ENCODE data around the gene PARP6. TPM values are rescaled to one million over a fixed set of nuclear protein-coding genes. Genes with fewer than 3 reads are reported as not detected.
A peak's percentile ranks its signal among the peaks of the same experiment; 100 is the strongest.

Gene PARP6
- total RNA-seq, 4 donors from 2014 or later: 59.2 to 76.8 (median 65.1) TPM

DNA sequence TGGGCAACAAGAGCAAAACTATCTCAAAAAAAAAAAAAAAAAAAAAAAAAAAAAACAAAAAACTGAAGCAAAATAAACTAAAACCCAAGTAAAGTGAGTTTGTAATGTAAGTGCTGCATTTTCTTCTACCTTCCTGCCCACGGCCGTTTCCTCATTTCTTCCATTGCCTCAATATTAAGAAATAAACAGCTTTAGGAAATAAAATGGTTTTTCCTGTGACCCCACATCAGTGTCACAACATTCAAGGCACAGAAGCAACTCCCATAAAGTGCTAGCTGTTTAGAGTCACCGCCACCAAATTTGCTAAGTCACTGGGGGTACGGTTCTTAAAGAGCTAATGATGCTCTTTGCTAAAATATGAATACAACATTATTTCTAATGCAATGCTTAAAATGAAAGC lies 44.6 kb downstream of the PARP6 start:
- Histone ChIP-seq H3K4me1 (peaks cover 0 to 73% (median 46%) of the 10 kb centered on the region in 4 donors), H3K27me3 (no peaks in the 10 kb centered on the region), H3K36me3 (no peaks in the 10 kb centered on the region), H3K4me3 (peak overlapping the region in 2 of 4 donors; percentile 22 to 24), H3K27ac (peak overlapping the region in 3 of 4 donors; percentile 95 to 99 (median 98)), H3K9me3 (no peaks in the 10 kb centered on the region)
- no peak for DNase-seq (ENCODE audit: low spot score in 2 of 2)
- 55 to 59% methylated on average over 4 of the region's 4 CpGs for WGBS, 2 donors
- TF ChIP-seq, protein P1, sequence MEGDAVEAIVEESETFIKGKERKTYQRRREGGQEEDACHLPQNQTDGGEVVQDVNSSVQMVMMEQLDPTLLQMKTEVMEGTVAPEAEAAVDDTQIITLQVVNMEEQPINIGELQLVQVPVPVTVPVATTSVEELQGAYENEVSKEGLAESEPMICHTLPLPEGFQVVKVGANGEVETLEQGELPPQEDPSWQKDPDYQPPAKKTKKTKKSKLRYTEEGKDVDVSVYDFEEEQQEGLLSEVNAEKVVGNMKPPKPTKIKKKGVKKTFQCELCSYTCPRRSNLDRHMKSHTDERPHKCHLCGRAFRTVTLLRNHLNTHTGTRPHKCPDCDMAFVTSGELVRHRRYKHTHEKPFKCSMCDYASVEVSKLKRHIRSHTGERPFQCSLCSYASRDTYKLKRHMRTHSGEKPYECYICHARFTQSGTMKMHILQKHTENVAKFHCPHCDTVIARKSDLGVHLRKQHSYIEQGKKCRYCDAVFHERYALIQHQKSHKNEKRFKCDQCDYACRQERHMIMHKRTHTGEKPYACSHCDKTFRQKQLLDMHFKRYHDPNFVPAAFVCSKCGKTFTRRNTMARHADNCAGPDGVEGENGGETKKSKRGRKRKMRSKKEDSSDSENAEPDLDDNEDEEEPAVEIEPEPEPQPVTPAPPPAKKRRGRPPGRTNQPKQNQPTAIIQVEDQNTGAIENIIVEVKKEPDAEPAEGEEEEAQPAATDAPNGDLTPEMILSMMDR (IDR thresholded peaks at IDR 0.05): no peak
- TF ChIP-seq POLR2A (IDR thresholded peaks at IDR 0.05) (no peak), EP300 (IDR thresholded peaks at IDR 0.05) (no peak)

DNA sequence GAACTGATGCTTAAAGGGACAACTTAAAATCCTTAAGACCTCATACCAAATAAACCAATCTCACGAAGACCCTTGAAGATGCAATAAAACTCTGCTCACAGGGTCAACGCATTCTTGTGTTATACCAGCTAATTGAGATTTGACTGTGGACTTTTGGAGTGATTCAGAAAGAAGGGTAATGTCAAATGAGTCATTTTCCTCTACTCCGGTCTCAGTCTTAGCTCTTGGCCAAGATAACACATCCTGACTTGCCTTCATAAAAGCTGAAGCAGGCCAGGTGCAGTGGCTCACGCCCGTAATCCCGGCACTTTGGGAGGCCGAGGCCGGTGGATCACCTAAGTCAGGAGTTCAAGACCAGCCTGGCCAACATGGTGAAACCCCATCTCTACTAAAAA lies 45.2 kb downstream of the PARP6 start:
- no peaks in the 10 kb centered on the region for H3K9me3 ChIP-seq
- DNase-seq (ENCODE audit: low spot score in 2 of 2): no peak
- TF ChIP-seq, protein P1 (IDR thresholded peaks at IDR 0.05): no peak
- TF ChIP-seq POLR2A (IDR thresholded peaks at IDR 0.05) (no peak), EP300 (IDR thresholded peaks at IDR 0.05) (no peak)
- 50 to 52% methylated on average over 8 of the region's 8 CpGs for WGBS, 2 donors
- peak overlapping the region in 2 of 4 donors; percentile 98 to 99 for H3K27ac ChIP-seq
- H3K36me3 ChIP-seq: no peaks in the 10 kb centered on the region
- H3K27me3 ChIP-seq: no peaks in the 10 kb centered on the region
- H3K4me3 ChIP-seq: no peak overlapping the region
- H3K4me1 ChIP-seq: peaks cover 0 to 73% (median 44%) of the 10 kb centered on the region in 4 donors

DNA sequence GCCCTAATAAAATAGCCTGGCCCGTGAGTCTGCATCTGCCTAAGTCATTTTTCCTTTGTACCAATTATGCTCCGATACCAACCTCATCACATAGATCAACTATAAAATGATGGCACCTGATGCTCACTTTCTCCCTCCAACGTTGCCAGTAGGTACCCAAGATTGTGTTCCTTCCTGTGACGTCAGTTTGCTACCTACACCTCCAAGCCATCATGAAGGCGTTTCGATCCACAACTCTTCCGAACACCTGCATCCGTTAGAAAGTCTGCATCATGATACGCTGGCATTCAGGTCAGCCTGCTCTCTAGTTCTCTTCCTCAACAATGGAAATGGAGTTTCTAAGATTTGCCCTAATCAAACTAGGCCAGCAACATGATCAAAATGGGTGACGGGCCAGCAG lies 49.1 kb downstream of the PARP6 start:
- H3K9me3 ChIP-seq: no peaks in the 10 kb centered on the region
- 91 to 92% methylated on average over 10 of the region's 10 CpGs for WGBS, 2 donors
- no peak for DNase-seq (ENCODE audit: low spot score in 2 of 2)
- H3K36me3 ChIP-seq: peaks cover 0 to 7% (median 7%) of the 10 kb centered on the region in 3 donors
- H3K4me1 ChIP-seq: peaks cover 0 to 83% (median 35%) of the 10 kb centered on the region in 4 donors
- TF ChIP-seq POLR2A (IDR thresholded peaks at IDR 0.05) (no peak), EP300 (IDR thresholded peaks at IDR 0.05) (no peak)
- TF ChIP-seq, protein P1 (IDR thresholded peaks at IDR 0.05): no peak
- H3K27ac ChIP-seq: no peak overlapping the region
- H3K4me3 ChIP-seq: no peak overlapping the region
- no peaks in the 10 kb centered on the region for H3K27me3 ChIP-seq

DNA sequence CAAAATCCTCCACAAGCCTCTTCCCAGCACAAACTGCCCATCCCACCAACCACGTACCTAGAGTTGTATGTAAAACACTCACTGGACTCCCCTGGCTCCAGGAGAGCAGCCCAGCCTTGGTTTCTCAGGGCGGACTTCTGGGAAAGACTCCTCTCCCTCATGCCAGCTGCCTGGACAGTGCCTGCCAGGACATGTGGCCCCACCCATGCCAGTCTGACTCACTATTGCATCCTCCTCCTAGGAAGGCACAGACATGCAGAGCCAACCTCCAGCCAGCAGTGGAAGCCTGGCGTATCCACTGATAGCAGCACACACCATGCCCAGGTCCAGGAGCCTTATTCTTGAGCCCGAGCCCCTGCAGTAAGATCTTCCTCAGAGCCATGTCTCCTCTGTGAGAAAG lies 50.0 kb downstream of the PARP6 start:
- 83 to 90% methylated on average over 4 of the region's 4 CpGs for WGBS, 2 donors
- Histone ChIP-seq H3K4me1 (peaks cover 0 to 74% (median 27%) of the 10 kb centered on the region in 4 donors), H3K9me3 (no peaks in the 10 kb centered on the region), H3K4me3 (no peak overlapping the region), H3K36me3 (peaks cover 0 to 16% (median 10%) of the 10 kb centered on the region in 3 donors), H3K27me3 (no peaks in the 10 kb centered on the region), H3K27ac (peak overlapping the region in 1 of 4 donors; percentile 32)
- no peak for DNase-seq (ENCODE audit: low spot score in 2 of 2)
- TF ChIP-seq POLR2A (IDR thresholded peaks at IDR 0.05) (no peak), EP300 (IDR thresholded peaks at IDR 0.05) (no peak)
- TF ChIP-seq, protein P1 (IDR thresholded peaks at IDR 0.05): no peak

DNA sequence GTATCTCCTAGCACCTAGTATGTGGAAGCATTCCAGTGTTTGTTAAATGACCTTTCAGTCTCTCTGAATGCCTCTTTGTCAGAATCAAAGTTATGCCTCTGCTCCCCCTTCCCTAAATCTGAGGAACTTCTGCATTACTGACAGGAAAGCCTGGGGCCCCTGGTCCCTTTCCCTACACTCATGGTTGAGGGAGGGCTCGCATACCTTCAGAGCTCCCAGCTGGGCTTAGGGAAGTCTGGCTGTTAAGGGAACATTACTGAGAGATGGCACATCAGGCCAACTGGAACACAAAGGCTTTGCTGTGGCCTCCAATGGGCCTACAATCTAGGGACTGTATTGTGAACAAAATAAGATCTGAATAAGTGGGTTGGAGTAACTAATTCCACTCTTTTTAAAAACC lies 51.7 kb downstream of the PARP6 start:
- TF ChIP-seq POLR2A (IDR thresholded peaks at IDR 0.05) (no peak), EP300 (IDR thresholded peaks at IDR 0.05) (no peak)
- TF ChIP-seq, protein P1 (IDR thresholded peaks at IDR 0.05): no peak
- Histone ChIP-seq H3K9me3 (no peaks in the 10 kb centered on the region), H3K27me3 (no peaks in the 10 kb centered on the region), H3K36me3 (peaks cover 0 to 33% (median 15%) of the 10 kb centered on the region in 3 donors), H3K4me1 (peaks cover 0 to 64% (median 12%) of the 10 kb centered on the region in 4 donors), H3K27ac (peak overlapping the region in 2 of 4 donors; percentile 26 to 35), H3K4me3 (no peak overlapping the region)
- whole genome bisulfite sequencing, 2 donors: 50% methylated on average over 1 of the region's 1 CpG
- DNase-seq (ENCODE audit: low spot score in 2 of 2): no peak
